T-helper 1 cell (primary cell): ENCODE results near the gene C16orf78.
"Not testable (repeated sequence)": the region's sequence is repeated elsewhere in the genome, so short reads cannot be mapped to it uniquely, and the experiment has no call there.

Experiments used
- DNase-seq, 5 donors: peaks; one replicate each; pipeline ENCODE4 v3.0.0-alpha.2; 2012 to 2020

C16orf78 gene

DNA sequence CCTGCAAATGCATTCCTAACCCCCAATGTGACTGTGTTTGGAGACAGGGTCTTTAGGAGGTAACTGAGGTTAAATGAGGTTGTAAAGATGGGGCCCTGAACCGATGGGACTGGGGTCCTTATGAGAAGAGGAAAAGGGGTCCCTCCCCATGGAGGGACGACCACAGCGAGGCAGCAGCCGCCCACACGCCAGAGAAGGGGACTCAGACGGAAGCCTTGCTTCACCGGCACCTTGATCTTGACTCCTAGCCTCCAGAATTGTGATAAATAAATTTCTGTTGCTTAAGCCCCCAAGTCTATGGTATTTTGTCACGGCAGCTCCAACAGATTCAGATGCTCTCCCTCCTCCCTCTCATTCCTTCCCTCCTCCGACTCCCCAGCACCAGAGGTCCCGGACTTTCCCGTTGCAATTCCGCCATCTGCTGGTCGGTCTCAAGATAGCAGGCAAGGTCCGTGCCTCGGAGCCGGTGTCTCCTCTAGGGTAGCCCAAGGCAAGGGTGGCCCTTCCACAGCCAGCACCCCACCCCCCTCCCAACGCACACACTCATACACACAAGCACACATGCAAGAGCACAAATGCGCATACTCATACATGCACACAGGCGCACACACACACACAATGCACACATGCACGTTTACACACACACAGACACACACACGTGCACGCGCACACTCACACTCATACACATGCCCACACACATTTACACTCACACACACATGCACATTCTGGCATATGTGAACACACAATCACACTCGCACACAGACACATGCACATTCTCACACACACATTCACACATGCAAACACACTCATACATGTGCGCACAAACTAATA lies 23.1 kb upstream of the C16orf78 start:
- peak in 3 of 5 donors; percentile 6 to 15 (median 14) for DNase-seq

DNA sequence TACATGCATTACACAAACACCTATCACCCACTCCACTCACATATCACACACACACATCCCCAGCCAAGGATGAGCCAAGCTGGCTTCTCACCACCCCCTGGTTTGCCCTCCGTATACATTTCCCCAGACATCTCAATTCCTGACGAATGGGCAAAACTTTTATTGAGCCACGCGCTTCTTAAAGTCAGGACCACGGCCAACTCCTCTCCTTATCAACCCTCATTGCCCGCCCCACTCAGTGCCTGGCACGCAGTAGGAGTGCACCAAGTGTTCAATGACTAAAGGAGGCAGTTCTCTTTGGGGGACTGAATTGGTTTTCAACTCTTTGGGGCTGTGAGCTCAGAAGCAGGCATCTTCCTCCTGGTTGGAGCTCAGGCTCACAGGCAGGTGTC lies 22.5 kb upstream of the C16orf78 start:
- no peak for DNase-seq

DNA sequence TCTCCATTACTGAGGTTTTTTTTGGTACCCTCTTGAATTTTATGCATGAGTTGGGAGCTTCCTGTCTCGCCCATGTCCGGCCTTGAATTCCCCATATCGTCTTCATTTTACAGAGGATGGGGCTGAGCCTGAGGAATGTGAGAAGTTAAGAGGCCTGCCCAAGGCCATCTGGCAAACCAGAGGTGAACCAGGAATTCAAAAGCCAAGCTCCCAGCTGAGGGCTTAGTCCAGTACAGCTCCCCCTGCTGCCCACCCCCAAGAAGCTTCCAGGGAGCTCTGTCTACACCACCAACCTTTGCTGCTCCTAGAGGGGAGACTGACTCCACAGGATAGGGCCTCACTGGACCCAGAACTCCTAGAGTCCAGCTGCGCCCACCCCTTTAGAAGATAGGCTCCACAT lies 20.7 kb upstream of the C16orf78 start:
- DNase-seq = no peak

DNA sequence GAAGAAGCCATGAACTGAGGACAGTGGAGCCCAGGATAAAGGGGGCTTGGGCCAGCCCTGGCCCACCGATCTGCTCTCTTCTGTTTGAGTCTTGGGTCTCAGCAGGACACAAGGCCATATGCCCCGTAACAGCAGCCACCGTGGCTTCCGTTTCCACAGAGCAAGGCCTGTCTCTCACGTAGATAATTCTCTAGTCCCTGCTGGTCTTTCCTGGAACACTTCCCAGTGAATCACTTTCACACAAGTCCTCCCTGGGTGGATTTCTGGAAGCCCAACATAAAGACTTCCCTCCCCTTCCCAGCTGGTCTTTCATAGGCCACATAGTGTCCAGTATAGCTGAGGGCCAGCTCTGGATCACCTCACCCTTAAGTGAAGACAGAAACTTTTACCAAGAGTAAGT lies 19.9 kb upstream of the C16orf78 start:
- DNase-seq = no peak

DNA sequence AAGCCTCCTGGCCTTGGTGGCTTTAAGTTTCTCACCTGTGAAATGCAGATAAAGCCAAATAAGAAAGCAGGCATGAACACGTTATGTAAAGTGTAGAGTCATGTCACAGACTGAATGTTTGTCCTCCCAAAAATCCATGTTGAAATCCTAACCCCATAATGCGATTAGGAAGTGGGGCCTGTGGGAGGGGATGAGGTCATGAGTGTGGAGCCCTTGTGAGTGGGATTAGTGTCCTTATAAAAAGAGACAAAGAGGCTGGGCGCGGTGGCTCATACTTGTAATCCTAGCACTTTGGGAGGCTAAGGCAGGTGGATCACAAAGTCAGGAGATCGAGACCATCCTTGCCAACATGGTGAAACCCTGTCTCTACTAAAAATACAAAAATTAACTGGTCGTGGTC lies 19.5 kb upstream of the C16orf78 start:
- no peak for DNase-seq

GRCh38 chr16:49354991-49355390 lies 18.6 kb upstream of the C16orf78 start:
- no peak for DNase-seq

DNA sequence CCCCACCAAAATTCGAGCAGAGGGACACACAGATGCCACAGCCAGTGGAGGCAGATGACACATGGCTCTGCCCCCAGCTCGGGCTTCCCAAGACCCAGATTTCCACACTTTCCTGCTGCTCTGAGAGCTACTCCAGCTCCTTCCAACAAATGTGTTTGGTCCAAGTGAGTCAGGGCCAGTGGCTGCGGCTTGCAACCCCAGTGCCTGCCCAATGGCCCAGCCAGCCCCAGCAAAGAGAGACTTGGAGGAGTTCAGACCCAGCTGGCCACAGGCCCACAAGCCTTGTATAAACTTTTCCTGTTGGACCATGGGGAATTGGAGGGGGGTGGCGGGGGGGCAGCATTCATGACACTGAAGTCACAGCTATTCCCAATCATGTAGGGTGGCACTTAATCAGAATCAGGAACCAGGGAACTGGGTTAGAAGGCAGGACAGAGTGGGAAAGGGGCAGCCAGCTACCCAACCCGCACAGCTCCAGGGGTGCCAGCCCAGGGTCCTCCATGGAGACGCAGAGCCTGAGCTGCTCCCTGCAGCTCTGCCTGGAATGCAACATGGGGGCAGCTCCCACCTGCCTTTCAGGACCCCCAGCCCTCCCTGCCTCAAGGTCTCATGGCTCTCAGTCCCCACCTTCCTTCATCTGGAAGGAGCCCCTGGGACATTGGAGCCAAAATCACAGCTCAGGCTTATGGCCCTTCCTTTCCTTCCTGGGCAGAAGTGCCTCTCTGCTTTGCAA lies 17.5 kb upstream of the C16orf78 start:
- no peak for DNase-seq

- no peak for DNase-seq
Measured at GRCh38 chr16:49356728-49357488, 16.7 kb upstream of the C16orf78 start.

- DNase-seq = no peak
Measured at GRCh38 chr16:49359591-49359990, 14.0 kb upstream of the C16orf78 start.

GRCh38 chr16:49361731-49362130 lies 11.9 kb upstream of the C16orf78 start:
- not testable (repeated sequence) for DNase-seq

DNA sequence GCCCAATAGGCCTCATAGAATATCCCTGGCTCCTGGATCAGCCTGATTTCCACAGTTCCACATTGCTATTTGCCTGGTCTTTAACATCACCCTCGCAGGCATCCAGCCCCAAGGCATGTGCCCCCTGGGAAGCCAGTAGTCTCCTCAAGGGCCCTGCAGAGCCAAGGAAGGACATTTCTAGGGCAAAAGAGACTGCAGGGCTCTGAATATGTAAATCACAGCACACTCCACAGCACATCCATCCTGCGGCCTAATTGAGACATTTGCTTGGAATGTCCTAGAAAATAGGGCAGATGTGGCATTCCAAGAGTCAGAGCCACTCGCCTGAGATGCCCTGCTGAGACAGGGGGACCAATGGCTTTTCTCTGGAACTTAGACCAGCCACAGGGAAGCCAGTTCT lies 11.4 kb upstream of the C16orf78 start:
- DNase-seq = no peak

DNA sequence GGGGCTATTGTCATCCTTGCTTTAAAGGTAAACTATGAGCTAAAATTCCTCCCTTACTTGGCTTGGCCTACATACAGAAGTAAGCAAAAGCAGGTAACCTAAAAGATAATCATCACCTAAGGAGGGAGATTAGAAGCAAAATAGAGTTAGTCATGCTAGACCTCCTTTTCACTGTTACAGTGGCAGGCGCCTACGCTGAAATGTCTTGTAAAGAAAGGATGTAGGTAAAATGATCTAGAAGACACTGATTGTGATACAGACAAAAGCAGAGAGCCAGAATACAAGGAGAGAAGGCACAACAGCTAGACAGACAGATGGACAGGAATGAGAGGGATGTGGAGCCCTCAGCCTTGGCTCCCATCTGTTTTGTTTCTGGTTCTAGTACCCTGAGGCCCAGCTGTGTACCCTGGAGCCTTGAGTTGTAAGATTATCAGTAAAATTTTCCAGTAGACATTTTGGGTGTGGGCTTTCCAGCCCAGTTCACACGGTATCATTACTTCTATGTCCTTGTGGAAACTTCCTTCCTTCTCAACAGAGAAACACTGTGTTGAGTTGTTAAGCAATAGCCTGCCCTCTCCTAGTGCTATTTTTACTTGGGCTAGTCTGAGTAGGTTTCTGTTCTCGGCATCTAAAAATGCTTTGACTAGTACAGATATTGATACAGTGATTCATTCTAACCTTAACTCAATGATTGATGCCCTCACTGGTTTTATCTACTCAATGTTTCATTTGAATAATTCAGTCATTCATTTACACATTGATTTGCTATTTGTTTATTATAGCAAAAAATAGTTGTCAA lies 7.7 kb upstream of the C16orf78 start:
- no peak for DNase-seq

- no peak for DNase-seq
Measured at GRCh38 chr16:49366669-49367068, 6.9 kb upstream of the C16orf78 start.

GRCh38 chr16:49369651-49370611 lies 3.7 kb upstream of the C16orf78 start:
- no peak for DNase-seq

DNA sequence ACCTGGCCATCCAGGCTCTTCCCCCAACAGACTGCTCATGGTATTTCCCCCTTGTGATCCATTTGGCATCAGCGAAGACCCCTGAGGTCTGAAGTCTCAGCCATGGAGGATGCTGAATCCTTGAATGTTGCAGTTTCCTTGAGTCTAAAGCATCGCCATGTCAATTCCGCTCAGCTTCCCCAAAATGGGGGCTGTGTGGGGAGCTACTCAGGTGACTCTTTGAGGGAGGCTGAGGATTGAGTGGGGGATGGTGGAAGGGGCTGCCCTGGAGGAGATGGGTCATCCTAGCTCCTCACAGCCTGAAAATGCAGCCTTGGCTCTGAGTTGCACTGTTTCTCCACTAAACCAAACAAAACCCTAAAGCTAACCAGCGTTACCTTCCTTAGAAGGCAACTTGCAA lies 2.6 kb downstream of the C16orf78 start:
- no peak for DNase-seq

- DNase-seq = no peak
Measured at GRCh38 chr16:49377196-49377755, 3.7 kb downstream of the C16orf78 start.

GRCh38 chr16:49378238-49378637 lies 4.6 kb downstream of the C16orf78 start:
- no peak for DNase-seq

GRCh38 chr16:49378816-49379215 lies 5.2 kb downstream of the C16orf78 start:
- DNase-seq = no peak

DNA sequence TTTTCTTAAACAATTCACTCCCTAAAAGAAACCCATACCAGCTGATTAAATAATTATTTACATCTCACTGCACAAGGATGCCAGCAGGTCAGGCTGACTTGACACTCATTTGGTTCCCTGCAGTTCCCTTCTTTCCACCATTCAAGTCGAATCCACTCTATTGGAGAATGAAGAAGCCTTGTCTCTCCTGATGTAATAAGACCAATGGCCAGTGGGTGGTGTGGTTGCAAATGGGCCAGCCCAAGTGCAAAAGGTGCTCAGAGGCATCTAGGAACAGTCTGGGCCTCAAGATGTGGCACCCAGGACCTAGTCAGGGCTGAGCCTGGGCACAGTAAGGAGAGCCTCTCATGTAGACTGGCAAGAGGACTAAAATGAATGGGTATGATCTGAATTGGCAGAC lies 9.3 kb downstream of the C16orf78 start:
- DNase-seq = no peak

DNA sequence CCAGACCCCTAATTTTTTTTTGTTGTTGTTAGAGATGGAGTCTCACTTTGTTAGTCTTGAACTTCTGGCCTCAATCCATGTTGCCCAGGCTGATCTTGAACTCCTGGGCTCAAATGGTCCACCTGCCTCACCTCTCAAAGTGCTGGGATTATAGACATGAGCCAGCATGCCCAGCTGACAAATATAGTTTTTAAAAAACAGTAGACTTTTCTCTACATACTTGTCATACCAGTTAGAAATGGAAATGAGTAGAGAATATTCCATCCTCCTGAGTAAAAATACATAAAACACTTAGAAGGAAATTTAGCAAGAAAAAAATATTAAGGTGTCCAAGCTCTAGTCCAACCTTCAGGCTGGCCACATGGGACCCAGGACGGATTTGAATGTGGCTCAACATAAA lies 21.4 kb downstream of the C16orf78 start:
- no peak for DNase-seq

GRCh38 chr16:49396206-49396720 lies 22.7 kb downstream of the C16orf78 start:
- no peak for DNase-seq
